ENCODE data around the gene GPC2. TPM values are rescaled to one million over a fixed set of nuclear protein-coding genes. Genes with fewer than 3 reads are reported as not detected.
A peak's percentile ranks its signal among the peaks of the same experiment; 100 is the strongest.

Gene GPC2
- total RNA-seq, 2 experiments from 2014 or later, result 12.6 to 13.0 TPM

DNA sequence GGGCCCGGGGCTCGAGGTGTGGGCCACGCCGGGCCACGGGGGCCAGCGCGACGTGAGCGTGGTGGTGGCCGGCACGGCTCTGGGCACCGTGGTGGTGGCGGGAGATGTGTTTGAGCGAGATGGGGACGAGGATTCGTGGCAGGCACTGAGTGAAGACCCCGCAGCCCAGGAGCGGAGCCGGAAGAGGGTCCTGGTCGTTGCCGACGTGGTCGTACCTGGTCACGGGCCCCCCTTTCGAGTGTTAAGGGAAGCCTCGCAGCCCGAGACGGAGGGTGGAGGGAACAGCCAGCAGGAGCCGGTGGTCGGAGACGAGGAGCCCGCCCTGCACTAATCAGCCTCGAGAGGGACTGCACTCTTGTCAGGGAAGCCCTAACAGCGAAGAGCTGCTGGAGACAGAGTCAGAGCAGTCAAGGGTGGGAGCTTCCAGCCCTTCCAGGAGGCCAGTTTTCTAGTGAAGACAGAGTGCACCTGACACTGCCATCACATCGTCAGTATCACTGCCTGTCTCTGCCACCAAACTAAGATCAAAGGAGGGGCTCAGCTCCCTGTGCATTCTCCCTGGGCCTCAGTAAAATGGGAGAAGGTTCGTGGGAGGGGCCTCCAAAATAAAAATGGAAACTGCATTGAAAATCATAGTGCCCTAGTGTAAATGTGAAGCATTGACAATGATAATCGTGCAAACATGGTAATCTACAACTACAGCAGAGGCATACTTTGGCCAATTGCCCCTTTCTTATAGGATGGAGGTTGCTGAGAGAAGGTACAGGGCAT lies 49.1 kb downstream of the GPC2 start:
- H3K27me3 Mint-ChIP-seq, result no peaks in the 10 kb centered on the region
- ATAC-seq (ENCODE audit: low read depth) (peak; percentile 17), DNase-seq (no peak)
- POLR2A ChIA-PET, result interaction anchor here (0.6 to 5.4 kb wide), 14 partner anchors 8 to 301 kb away, joined by 3 to 89 read pairs (median 4); partner anchors contain the start of genes AP4M1, LAMTOR4, MCM7 and MEPCE
- no peaks in the 10 kb centered on the region for H3K9me3 Mint-ChIP-seq
- peaks cover 4% of the 10 kb centered on the region for H3K36me3 Mint-ChIP-seq
- H3K4me1 Mint-ChIP-seq, result peaks cover 29% of the 10 kb centered on the region
- peak overlapping the region; percentile 100 for H3K27ac Mint-ChIP-seq
- peak overlapping the region; percentile 100 for H3K4me3 Mint-ChIP-seq

DNA sequence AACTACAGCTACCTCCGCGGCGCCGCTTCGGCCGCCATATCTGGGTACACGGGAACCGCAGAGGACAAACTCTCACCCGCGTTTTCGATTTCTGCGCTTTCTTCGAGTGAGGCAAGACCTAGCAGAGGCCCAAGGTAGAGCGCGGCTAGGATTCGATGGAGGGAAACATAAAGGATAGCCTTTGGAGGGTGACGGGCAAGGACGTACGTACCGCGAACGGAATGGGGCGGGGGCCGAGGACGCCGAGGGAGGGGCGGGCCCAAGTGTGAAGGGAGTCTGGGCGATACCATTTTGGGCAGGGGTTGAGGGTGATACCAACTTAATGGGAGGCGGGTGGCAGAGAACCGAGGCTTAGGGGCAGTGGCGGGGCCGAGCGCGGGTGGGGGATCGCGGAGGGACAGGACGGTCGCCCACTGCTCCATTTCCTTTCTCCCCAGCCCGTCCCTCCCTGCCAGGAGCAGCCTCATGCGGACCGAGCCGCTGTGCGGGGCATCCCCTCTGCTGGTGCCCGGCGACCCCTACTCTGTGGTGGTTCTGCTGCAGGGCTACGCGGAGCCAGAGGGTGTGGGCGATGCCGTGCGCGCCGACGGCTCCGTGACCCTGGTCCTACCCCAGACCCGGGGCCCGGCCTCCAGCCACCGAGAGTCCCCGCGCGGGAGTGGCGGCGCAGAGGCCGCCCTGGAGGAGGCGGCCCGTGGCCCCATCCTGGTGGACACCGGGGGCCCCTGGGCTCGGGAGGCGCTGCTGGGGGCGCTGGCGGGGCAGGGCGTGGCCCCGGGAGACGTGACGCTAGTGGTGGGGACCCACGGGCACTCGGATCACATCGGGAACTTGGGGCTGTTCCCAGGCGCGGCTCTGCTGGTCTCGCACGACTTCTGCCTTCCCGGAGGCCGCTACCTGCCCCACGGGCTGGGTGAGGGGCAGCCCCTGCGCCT lies 50.0 kb downstream of the GPC2 start, which contains the start of gene MBLAC1:
TSS of gene MBLAC1 (plus strand) at position 37 of the 935 bp plus-strand sequence. CDS start at position 466, 429 bp downstream.
- DNase-seq, result peak; percentile 87
- peaks cover 8% of the 10 kb centered on the region for H3K36me3 Mint-ChIP-seq
- no peaks in the 10 kb centered on the region for H3K9me3 Mint-ChIP-seq
- POLR2A ChIA-PET, result interaction anchor here (0.7 to 5.4 kb wide), 13 partner anchors 11 to 303 kb away, joined by 3 to 89 read pairs (median 4); partner anchors contain the start of genes AP4M1, LAMTOR4, MCM7 and MEPCE
- H3K27ac Mint-ChIP-seq, result peak within 1 kb of the TSS; percentile 100
- no peaks in the 10 kb centered on the region for H3K27me3 Mint-ChIP-seq
- peaks cover 22% of the 10 kb centered on the region for H3K4me1 Mint-ChIP-seq
- peak within 1 kb of the TSS; percentile 100 for H3K4me3 Mint-ChIP-seq
- peak; percentile 68 for ATAC-seq (ENCODE audit: low read depth)

- Mint-ChIP-seq H3K27me3 (no peaks in the 10 kb centered on the region), H3K4me3 (peak overlapping the region; percentile 100)
- ATAC-seq (ENCODE audit: low read depth), result peak; percentile 35
Observed at GRCh38 chr7:100126239-100126930, 50.8 kb downstream of the GPC2 start.

DNA sequence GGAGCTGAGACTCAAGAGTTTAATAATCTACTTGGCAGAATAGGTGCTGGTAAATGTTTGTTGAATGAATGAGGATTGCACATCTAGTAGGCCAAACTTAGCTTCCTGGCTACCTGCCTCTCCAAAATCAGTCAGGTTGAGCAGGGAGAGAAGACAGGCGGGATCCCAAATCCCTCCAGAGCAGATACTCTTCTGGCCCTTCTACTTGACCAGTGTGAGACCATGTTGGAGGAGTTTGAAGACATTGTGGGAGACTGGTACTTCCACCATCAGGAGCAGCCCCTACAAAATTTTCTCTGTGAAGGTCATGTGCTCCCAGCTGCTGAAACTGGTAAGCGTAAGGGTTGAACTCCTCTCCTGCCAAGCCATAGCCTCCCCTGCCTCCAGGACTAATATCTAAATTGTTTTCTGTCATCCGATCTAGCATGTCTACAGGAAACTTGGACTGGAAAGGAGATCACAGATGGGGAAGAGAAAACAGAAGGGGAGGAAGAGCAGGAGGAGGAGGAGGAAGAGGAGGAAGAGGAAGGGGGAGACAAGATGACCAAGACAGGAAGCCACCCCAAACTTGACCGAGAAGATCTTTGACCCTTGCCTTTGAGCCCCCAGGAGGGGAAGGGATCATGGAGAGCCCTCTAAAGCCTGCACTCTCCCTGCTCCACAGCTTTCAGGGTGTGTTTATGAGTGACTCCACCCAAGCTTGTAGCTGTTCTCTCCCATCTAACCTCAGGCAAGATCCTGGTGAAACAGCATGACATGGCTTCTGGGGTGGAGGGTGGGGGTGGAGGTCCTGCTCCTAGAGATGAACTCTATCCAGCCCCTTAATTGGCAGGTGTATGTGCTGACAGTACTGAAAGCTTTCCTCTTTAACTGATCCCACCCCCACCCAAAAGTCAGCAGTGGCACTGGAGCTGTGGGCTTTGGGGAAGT lies 52.6 kb downstream of the GPC2 start:
- POLR2A ChIA-PET, result interaction anchor here (0.7 to 5.4 kb wide), 5 partner anchors 23 to 205 kb away, joined by 3 to 89 read pairs (median 5); partner anchors contain the start of genes AP4M1, MCM7 and TRIM4
- peak overlapping the region; percentile 71 for H3K27ac Mint-ChIP-seq
- ATAC-seq (ENCODE audit: low read depth), result no peak

More at GRCh38 chr7:100126239-100126930, 50.8 kb downstream of the GPC2 start:
- Mint-ChIP-seq H3K9me3 (no peaks in the 10 kb centered on the region), H3K4me1 (peaks cover 23% of the 10 kb centered on the region), H3K27ac (peak overlapping the region; percentile 100), H3K36me3 (peaks cover 8% of the 10 kb centered on the region)
- DNase-seq, result no peak
- POLR2A ChIA-PET, result interaction anchor here (0.6 to 5.4 kb wide), 10 partner anchors 11 to 546 kb away, joined by 3 to 89 read pairs (median 4); partner anchors contain the start of genes AP4M1, LAMTOR4, MCM7 and MEPCE

DNA sequence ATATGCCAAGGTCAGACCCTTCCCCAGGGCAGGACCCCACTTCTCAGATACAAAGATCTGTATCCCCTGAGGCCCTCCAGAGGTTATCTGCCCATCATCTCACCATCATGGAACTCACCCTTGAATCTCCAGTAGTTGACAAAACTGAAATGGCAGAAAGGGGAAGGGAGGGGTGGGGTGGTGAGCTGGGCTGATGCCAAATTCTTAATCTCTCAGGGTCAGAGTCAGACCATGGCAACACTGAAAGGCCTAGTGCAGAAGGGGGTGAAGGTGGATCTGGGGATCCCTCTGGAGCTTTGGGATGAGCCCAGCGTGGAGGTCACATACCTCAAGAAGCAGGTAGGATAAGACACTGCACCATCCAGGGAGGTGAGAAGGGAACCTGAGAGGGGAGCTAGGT lies 54.6 kb downstream of the GPC2 start:
- peaks cover 23% of the 10 kb centered on the region for H3K4me1 Mint-ChIP-seq
- H3K36me3 Mint-ChIP-seq, result peaks cover 8% of the 10 kb centered on the region
- H3K27ac Mint-ChIP-seq, result no peak overlapping the region
- DNase-seq (no peak), ATAC-seq (ENCODE audit: low read depth) (no peak)
- no peaks in the 10 kb centered on the region for H3K9me3 Mint-ChIP-seq
- H3K27me3 Mint-ChIP-seq, result no peaks in the 10 kb centered on the region
- POLR2A ChIA-PET, result interaction anchor here (0.7 to 1.4 kb wide), 2 partner anchors 21 to 25 kb away, joined by 5 to 6 read pairs; partner anchors contain the start of genes AP4M1 and MCM7
- H3K4me3 Mint-ChIP-seq, result no peak overlapping the region

More for the DNA sequence above, 52.6 kb downstream of the GPC2 start:
- H3K4me1 Mint-ChIP-seq, result peaks cover 26% of the 10 kb centered on the region
- peaks cover 8% of the 10 kb centered on the region for H3K36me3 Mint-ChIP-seq
- peak overlapping the region; percentile 100 for H3K4me3 Mint-ChIP-seq
- no peak for DNase-seq
- no peaks in the 10 kb centered on the region for H3K27me3 Mint-ChIP-seq
- H3K9me3 Mint-ChIP-seq, result no peaks in the 10 kb centered on the region

DNA sequence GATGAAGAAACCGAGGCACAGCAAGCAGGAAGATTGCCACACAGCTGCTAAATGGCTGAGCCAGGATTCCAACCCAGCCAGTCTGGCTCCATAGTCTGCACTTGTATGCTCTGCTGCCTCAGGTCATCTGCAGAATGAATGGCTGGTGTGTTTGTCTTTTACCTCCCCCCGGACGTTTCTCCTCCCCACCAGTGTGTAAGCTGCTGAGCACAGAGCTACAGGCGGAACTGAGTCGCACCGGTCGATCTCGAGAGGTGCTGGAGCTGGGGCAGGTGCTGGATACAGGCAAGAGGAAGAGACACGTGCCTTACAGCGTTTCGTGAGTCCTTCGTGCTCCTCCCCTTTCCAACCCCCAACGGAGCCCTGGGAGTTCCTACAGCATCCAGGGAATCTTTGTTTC lies 55.1 kb downstream of the GPC2 start:
- ATAC-seq (ENCODE audit: low read depth), result no peak
- no peak for DNase-seq
- Mint-ChIP-seq H3K36me3 (peaks cover 8% of the 10 kb centered on the region), H3K4me3 (no peak overlapping the region), H3K4me1 (peaks cover 23% of the 10 kb centered on the region), H3K9me3 (no peaks in the 10 kb centered on the region), H3K27ac (no peak overlapping the region), H3K27me3 (no peaks in the 10 kb centered on the region)
- POLR2A ChIA-PET, result interaction anchor here (1.4 kb wide), 1 partner anchor 21 kb away, joined by 6 read pairs; the partner anchor contains the start of genes AP4M1 and MCM7

DNA sequence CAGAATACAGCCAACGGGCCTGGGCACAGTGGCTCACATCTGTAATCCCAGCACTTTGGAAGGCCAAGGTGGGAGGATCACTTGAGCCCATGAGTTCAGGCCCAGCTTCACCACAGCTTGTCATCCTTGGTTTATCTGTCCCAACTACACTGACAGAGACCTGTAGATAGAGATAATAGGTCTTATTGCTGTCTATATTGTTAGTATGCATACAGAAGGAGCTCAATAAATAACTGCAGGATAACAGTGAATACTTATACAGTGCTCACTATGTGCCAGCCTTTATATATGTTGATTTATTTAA lies 56.5 kb downstream of the GPC2 start:
- peak overlapping the region; percentile 88 for H3K27ac Mint-ChIP-seq
- H3K27me3 Mint-ChIP-seq, result no peaks in the 10 kb centered on the region
- H3K4me1 Mint-ChIP-seq, result peaks cover 25% of the 10 kb centered on the region
- POLR2A ChIA-PET, result interaction anchor here (0.7 to 2.0 kb wide), 7 partner anchors 8 to 201 kb away, joined by 3 to 28 read pairs (median 3); partner anchors contain the start of genes AP4M1, COPS6, MCM7 and TRIM4
- ATAC-seq (ENCODE audit: low read depth) (no peak), DNase-seq (no peak)
- no peaks in the 10 kb centered on the region for H3K9me3 Mint-ChIP-seq
- H3K36me3 Mint-ChIP-seq, result peaks cover 13% of the 10 kb centered on the region
- peak overlapping the region; percentile 87 for H3K4me3 Mint-ChIP-seq

DNA sequence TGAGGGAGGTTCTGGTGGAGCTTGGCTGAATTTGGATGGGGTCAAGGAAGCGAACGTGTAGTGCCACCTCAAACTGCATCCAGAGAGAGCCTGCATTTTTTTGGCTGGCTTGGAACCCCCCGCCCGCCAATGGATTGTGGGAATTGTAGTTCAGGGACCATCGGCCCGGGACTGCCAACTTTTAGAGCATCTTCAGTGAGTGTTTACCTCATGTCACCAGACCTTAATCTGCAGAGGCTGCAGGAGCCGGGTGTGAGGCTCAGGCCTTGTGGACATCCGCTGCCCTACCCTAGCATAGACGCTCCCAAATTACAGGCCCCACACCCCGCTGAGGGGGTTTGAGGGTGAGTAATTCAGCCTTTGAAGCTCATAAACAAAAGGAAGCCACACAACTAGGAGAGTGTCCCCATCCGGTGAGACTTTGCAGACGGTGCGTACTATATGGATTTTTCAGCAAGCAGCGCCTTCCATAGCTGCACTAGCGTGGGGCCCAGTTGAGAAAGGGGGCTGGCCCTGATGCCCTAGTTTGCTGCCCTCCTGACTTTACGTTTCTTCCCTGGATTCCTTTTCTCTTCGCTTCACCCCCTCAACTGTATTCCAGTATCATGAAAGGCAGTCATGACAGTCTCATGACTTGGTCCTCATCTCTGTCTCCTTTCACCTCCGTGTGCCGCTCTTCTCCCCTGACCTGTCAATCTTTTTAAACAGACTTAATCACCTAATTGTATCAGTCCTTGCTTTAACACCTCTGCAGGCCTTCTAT lies 57.0 kb downstream of the GPC2 start:
- Mint-ChIP-seq H3K36me3 (peaks cover 13% of the 10 kb centered on the region), H3K4me1 (peaks cover 24% of the 10 kb centered on the region), H3K9me3 (no peaks in the 10 kb centered on the region), H3K4me3 (peak overlapping the region; percentile 87), H3K27ac (peak overlapping the region; percentile 88), H3K27me3 (no peaks in the 10 kb centered on the region)
- ATAC-seq (ENCODE audit: low read depth) (peak; percentile 69), DNase-seq (peak; percentile 73)
- POLR2A ChIA-PET, result interaction anchor here (0.6 to 2.0 kb wide), 10 partner anchors 8 to 1098 kb away, joined by 3 to 28 read pairs (median 3); partner anchors contain the start of genes AP4M1, COPS6, MCM7 and TRIM4

Small RNA genes lying within 50 kb of the gene (microRNA-seq; reads per million reads assigned to microRNA genes)
- 2.1 reads per million for gene MIR4658

Other genes starting within 250 kb of the GPC2 start
- not detected for gene GJC3, start 247.8 kb downstream of the GPC2 start, total RNA-seq
- not detected for gene AZGP1, start 201.3 kb downstream of the GPC2 start, total RNA-seq
- 10 to 100 TPM; 85.5 to 88.8 TPM for gene ZKSCAN1, start 161.8 kb downstream of the GPC2 start, total RNA-seq
- 10 to 100 TPM in 1 of 2 experiments, 1 to 10 TPM in 1; 9.8 to 10.1 TPM for gene ZSCAN21, start 127.6 kb downstream of the GPC2 start, total RNA-seq
- gene ZNF3, start 95.7 kb downstream of the GPC2 start, total RNA-seq, result 10 to 100 TPM; 28.0 to 32.6 TPM
- 10 to 100 TPM; 72.4 to 76.7 TPM for gene COPS6, start 88.4 kb downstream of the GPC2 start, total RNA-seq
- 100 to 1,000 TPM; 278 to 307 TPM for gene MCM7, start 76.0 kb downstream of the GPC2 start, total RNA-seq
- 10 to 100 TPM; 15.0 to 16.5 TPM for gene AP4M1, start 75.7 kb downstream of the GPC2 start, total RNA-seq
- 10 to 100 TPM; 63.7 to 65.9 TPM for gene TAF6, start 58.0 kb downstream of the GPC2 start, total RNA-seq
- gene CNPY4, start 57.7 kb downstream of the GPC2 start, total RNA-seq, result 10 to 100 TPM; 52.4 to 58.3 TPM
- gene MBLAC1, start 50.4 kb downstream of the GPC2 start, total RNA-seq, result 1 to 10 TPM; 4.8 to 6.5 TPM
- 100 to 1,000 TPM; 170 to 175 TPM for gene LAMTOR4, start 28.5 kb downstream of the GPC2 start, total RNA-seq
- gene TRAPPC14, start 18.7 kb downstream of the GPC2 start, total RNA-seq, result 10 to 100 TPM; 52.0 to 58.4 TPM
- 1 to 10 TPM; 6.7 to 6.9 TPM for gene GAL3ST4, start 8.8 kb downstream of the GPC2 start, total RNA-seq
- 10 to 100 TPM; 31.1 to 38.8 TPM for gene STAG3, start 537 bp upstream of the GPC2 start, total RNA-seq
- gene PVRIG, start 42.6 kb upstream of the GPC2 start, total RNA-seq, result 10 to 100 TPM; 86.1 to 86.2 TPM
- not detected for gene SPDYE3, start 130.3 kb upstream of the GPC2 start, total RNA-seq
- 10 to 100 TPM; 91.3 to 96.4 TPM for gene PILRB, start 180.7 kb upstream of the GPC2 start, total RNA-seq
- gene PILRA, start 196.1 kb upstream of the GPC2 start, total RNA-seq, result 1 to 10 TPM; 4.1 to 5.1 TPM

Measured in activated naive CD8-positive, alpha-beta T cell treated with anti-CD3 and anti-CD28 coated beads, Interleukin-2, amount 10 ng/mL, durations not matched to agents 7 days and 5 days (primary cell).